ENCODE measurements around the gene GALNT18. TPM values are rescaled to one million over a fixed set of nuclear protein-coding genes. Genes with fewer than 3 reads are reported as not detected.

GALNT18 gene
- total RNA-seq, 5 donors from 2014 or later (not counting 1 experiment from before 2014, with no cell fraction given): 0.10 to 0.15 TPM; not detected in 3

DNA sequence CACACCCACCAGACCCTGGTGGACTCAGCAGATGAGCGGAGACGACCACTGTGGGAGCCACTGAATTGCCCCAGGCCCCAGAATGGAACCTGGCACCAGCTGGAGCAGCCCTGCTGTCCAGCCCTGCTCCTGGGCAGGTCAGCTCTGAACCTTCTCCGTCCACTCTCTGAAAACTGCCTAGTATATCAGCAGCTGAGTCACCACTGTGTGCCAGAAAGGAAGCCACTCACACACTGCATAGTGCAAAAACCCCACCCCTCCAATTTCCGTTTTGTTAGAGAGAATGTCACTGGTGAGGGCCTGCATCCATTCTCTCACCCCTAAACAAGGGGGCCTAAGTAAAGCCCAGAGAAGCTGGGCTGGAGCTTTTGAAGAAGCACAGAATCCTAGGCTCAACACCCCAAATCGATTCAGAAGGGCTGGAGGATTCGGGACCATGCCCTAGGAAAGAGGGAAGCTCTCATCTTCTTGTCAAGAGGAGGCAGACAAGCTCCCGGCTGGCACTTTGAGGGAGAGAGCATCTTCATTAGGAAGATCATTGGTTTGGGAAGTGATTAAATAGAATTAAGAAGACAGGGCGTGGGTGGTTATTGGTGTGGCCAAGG is 44.5 kb downstream of the GALNT18 start:
- H3K27ac Mint-ChIP-seq: no peak overlapping the region
- WGBS (ENCODE audit: insufficient coverage): 80% methylated on average over 7 of the region's 8 CpGs
- POLR2A ChIA-PET: no interaction called here
- CTCF ChIA-PET: no interaction called here
- no peaks in the 10 kb centered on the region for H3K9me3 Mint-ChIP-seq
- no peak overlapping the region for H3K4me3 Mint-ChIP-seq
- H3K27me3 Mint-ChIP-seq: peaks cover 0 to 5% of the 10 kb centered on the region in 2 donors
- H3K36me3 Mint-ChIP-seq: no peaks in the 10 kb centered on the region
- no peaks in the 10 kb centered on the region for H3K9me3 ChIP-seq
- H3K27me3 ChIP-seq (replicated peaks in 1 of 2; ENCODE audit: control insufficient read depth in 2 of 2, extremely low read depth in 1 of 2, insufficient read depth in 2 of 2, low read length in 1 of 2): peaks cover 0 to 8% of the 10 kb centered on the region in 2 experiments
- ATAC-seq (replicated peaks in 1 of 4): no peak
- H3K4me1 Mint-ChIP-seq: peaks cover 0 to 3% (median 0%) of the 10 kb centered on the region in 3 donors
- peak in 2 of 35 experiments; percentile 3 for DNase-seq
- no peaks in the 10 kb centered on the region for H3K36me3 ChIP-seq (ENCODE audit: control insufficient read depth in 2 of 2, extremely low read depth in 1 of 2, insufficient read depth in 1 of 2, low read length in 1 of 2)
- H3K27ac ChIP-seq (ENCODE audit: low read length): no peak overlapping the region
- H3K4me3 ChIP-seq (ENCODE audit: control insufficient read depth in 1 of 2, extremely low read depth in 1 of 2, low read length in 1 of 2): no peak overlapping the region
- peaks cover 0 to 7% of the 10 kb centered on the region in 2 experiments for H3K4me1 ChIP-seq (ENCODE audit: control insufficient read depth in 1 of 2, extremely low read depth in 1 of 2, insufficient read depth in 2 of 2, low read length in 2 of 2)

DNA sequence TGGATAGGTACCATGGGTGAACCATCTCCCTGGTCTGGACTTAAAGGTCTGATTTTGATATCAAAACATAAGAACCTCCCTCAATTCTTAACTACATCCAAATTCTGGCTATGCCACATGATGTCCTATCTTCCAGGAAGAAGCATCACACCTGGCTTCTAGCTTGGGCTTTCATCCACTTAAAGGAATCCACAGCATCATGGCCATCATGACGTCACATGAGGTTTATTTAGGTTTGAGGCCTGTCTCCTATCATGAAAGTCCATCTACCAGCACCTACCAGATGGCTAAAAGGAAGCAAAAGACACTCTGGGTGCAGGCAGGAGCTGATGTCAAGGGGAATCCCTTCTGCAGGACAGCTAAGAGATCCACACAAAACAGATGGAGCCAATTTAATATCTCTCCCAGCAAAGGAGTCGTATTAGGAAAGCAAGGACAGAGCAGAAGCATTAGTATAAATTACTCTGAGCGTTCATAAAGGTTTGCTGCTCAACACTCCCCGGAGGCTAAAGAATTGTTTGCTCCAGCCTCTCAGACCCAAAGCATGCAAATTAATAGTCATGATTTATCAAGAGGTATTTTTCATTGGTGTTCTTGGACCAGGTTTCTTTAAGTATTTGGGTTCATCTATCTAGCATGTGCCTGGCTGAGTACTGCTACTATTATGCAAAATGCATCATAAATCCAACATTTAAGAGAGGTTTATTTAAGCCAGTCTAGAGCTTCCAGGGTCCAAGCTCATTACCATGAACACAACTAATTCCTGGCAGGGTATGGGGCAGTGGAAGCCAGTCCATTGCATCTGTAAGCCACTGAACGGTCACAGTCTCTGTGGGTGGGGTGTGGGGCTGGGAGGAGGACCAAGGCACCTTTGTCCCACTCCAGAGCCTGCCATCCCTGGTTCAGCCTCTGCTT is 47.2 kb downstream of the GALNT18 start:
- Mint-ChIP-seq H3K36me3 (no peaks in the 10 kb centered on the region), H3K27me3 (peaks cover 3 to 13% of the 10 kb centered on the region in 2 donors), H3K27ac (no peak overlapping the region), H3K4me1 (peaks cover 0 to 3% (median 0%) of the 10 kb centered on the region in 3 donors), H3K9me3 (no peaks in the 10 kb centered on the region), H3K4me3 (no peak overlapping the region)
- no peak for ATAC-seq (replicated peaks in 1 of 4)
- no peak for DNase-seq
- Histone ChIP-seq H3K27ac (ENCODE audit: low read length) (no peak overlapping the region), H3K27me3 (replicated peaks in 1 of 2; ENCODE audit: control insufficient read depth in 2 of 2, extremely low read depth in 1 of 2, insufficient read depth in 2 of 2, low read length in 1 of 2) (peaks cover 0 to 15% of the 10 kb centered on the region in 2 experiments), H3K4me3 (ENCODE audit: control insufficient read depth in 1 of 2, extremely low read depth in 1 of 2, low read length in 1 of 2) (no peak overlapping the region), H3K36me3 (ENCODE audit: control insufficient read depth in 2 of 2, extremely low read depth in 1 of 2, insufficient read depth in 1 of 2, low read length in 1 of 2) (no peaks in the 10 kb centered on the region), H3K4me1 (ENCODE audit: control insufficient read depth in 1 of 2, extremely low read depth in 1 of 2, insufficient read depth in 2 of 2, low read length in 2 of 2) (peaks cover 0 to 7% of the 10 kb centered on the region in 2 experiments), H3K9me3 (no peaks in the 10 kb centered on the region)
- 80% methylated on average over 1 of the region's 5 CpGs for WGBS (ENCODE audit: insufficient coverage)
- CTCF ChIA-PET: interaction anchor here in 1 of 2 donors (0.5 kb wide), 1 partner anchor 1780 kb away, joined by 3 read pairs; no protein-coding TSS in a partner anchor
- POLR2A ChIA-PET: no interaction called here

DNA sequence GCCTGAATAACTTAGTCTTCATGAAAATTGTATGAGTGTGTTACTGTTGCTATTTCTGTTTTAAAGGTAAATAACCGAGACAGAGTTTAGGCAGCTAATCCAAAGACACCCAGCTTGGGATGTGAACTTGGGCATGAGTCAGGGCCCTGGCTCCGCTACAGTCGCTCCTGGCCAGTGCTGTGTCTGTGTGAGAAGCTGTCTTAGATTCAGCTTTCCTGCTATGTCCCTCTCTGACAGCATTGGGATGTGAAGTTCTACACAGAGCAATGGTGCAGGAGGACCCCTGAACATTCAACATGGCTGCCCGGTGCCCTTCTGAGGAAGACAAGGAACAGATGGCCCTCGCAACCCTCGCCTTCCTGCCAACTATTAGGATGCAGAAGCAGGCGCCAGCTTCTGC is 49.4 kb downstream of the GALNT18 start:
- no peak overlapping the region for H3K4me3 ChIP-seq (ENCODE audit: control insufficient read depth in 1 of 2, extremely low read depth in 1 of 2, low read length in 1 of 2)
- no peak for DNase-seq
- WGBS (ENCODE audit: insufficient coverage): 83% methylated on average over 7 of the region's 7 CpGs
- no peaks in the 10 kb centered on the region for H3K9me3 ChIP-seq
- H3K9me3 Mint-ChIP-seq: no peaks in the 10 kb centered on the region
- H3K36me3 ChIP-seq (ENCODE audit: control insufficient read depth in 2 of 2, extremely low read depth in 1 of 2, insufficient read depth in 1 of 2, low read length in 1 of 2): no peaks in the 10 kb centered on the region
- H3K27me3 Mint-ChIP-seq: peaks cover 3 to 12% of the 10 kb centered on the region in 2 donors
- peaks cover 0 to 7% of the 10 kb centered on the region in 2 experiments for H3K4me1 ChIP-seq (ENCODE audit: control insufficient read depth in 1 of 2, extremely low read depth in 1 of 2, insufficient read depth in 2 of 2, low read length in 2 of 2)
- POLR2A ChIA-PET: no interaction called here
- no peak overlapping the region for H3K27ac ChIP-seq (ENCODE audit: low read length)
- ATAC-seq (replicated peaks in 1 of 4): no peak
- H3K4me3 Mint-ChIP-seq: no peak overlapping the region
- peaks cover 0 to 9% of the 10 kb centered on the region in 2 experiments for H3K27me3 ChIP-seq (replicated peaks in 1 of 2; ENCODE audit: control insufficient read depth in 2 of 2, extremely low read depth in 1 of 2, insufficient read depth in 2 of 2, low read length in 1 of 2)
- H3K27ac Mint-ChIP-seq: no peak overlapping the region
- no peaks in the 10 kb centered on the region for H3K36me3 Mint-ChIP-seq
- CTCF ChIA-PET: no interaction called here
- peaks cover 0 to under 1% (median 0%) of the 10 kb centered on the region in 3 donors for H3K4me1 Mint-ChIP-seq

DNA sequence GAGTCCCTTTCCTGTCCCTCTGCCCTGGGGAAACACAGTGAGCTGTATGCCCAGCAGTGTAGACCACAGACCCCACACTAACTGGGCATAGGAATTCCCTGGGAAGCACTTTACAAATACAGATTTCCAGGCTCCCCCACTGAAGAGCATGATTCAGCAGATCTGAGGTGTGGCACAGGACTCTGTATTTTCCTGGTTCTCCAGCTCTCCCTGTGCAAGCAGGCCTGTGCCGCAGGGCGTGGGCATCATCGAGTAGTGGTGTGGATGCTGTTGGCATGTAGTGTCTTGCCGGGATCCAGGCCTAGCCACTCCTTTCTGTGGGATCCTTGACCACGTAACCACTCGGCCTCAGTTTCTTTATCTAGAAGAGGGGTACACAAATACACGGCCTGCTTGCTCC is 49.9 kb downstream of the GALNT18 start:
- Histone ChIP-seq H3K36me3 (ENCODE audit: control insufficient read depth in 2 of 2, extremely low read depth in 1 of 2, insufficient read depth in 1 of 2, low read length in 1 of 2) (no peaks in the 10 kb centered on the region), H3K9me3 (no peaks in the 10 kb centered on the region), H3K4me3 (ENCODE audit: control insufficient read depth in 1 of 2, extremely low read depth in 1 of 2, low read length in 1 of 2) (no peak overlapping the region), H3K4me1 (ENCODE audit: control insufficient read depth in 1 of 2, extremely low read depth in 1 of 2, insufficient read depth in 2 of 2, low read length in 2 of 2) (peaks cover 0 to 3% of the 10 kb centered on the region in 2 experiments), H3K27ac (ENCODE audit: low read length) (no peak overlapping the region), H3K27me3 (replicated peaks in 1 of 2; ENCODE audit: control insufficient read depth in 2 of 2, extremely low read depth in 1 of 2, insufficient read depth in 2 of 2, low read length in 1 of 2) (peaks cover 0 to 9% of the 10 kb centered on the region in 2 experiments)
- Mint-ChIP-seq H3K9me3 (no peaks in the 10 kb centered on the region), H3K27me3 (peaks cover 3 to 12% of the 10 kb centered on the region in 2 donors), H3K36me3 (no peaks in the 10 kb centered on the region), H3K4me1 (no peaks in the 10 kb centered on the region), H3K27ac (no peak overlapping the region), H3K4me3 (no peak overlapping the region)
- POLR2A ChIA-PET: no interaction called here
- WGBS (ENCODE audit: insufficient coverage): 87% methylated on average over 3 of the region's 7 CpGs
- no peak for DNase-seq
- CTCF ChIA-PET: no interaction called here
- no peak for ATAC-seq (replicated peaks in 1 of 4)

DNA sequence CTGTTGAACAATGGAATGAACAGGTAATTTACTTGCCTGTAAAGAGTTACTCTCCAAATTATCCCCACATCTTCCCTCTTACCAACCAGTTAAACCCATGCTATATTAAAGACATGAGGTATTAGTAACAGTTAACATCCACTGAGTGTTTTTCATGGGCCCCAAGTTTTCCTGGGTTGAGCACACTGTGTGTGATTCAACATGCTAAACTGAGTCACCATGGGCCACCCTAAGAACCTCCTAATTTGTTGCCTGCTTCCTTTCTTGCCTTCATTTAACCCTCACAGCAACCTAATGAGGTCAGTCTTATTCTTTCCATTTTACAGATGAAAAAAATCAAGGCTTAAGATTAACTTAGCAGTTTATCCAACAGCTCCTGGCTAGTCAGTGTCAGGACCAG is 51.0 kb downstream of the GALNT18 start:
- H3K4me3 ChIP-seq (ENCODE audit: control insufficient read depth in 1 of 2, extremely low read depth in 1 of 2, low read length in 1 of 2): no peak overlapping the region
- no peak for ATAC-seq (replicated peaks in 1 of 4)
- H3K4me1 Mint-ChIP-seq: no peaks in the 10 kb centered on the region
- POLR2A ChIA-PET: no interaction called here
- CTCF ChIA-PET: no interaction called here
- no peak overlapping the region for H3K27ac Mint-ChIP-seq
- no peaks in the 10 kb centered on the region for H3K36me3 Mint-ChIP-seq
- no peak for DNase-seq
- no peaks in the 10 kb centered on the region for H3K9me3 Mint-ChIP-seq
- H3K36me3 ChIP-seq (ENCODE audit: control insufficient read depth in 2 of 2, extremely low read depth in 1 of 2, insufficient read depth in 1 of 2, low read length in 1 of 2): no peaks in the 10 kb centered on the region
- no peaks in the 10 kb centered on the region for H3K9me3 ChIP-seq
- H3K4me1 ChIP-seq (ENCODE audit: control insufficient read depth in 1 of 2, extremely low read depth in 1 of 2, insufficient read depth in 2 of 2, low read length in 2 of 2): no peaks in the 10 kb centered on the region
- H3K27me3 ChIP-seq (replicated peaks in 1 of 2; ENCODE audit: control insufficient read depth in 2 of 2, extremely low read depth in 1 of 2, insufficient read depth in 2 of 2, low read length in 1 of 2): peaks cover 0 to 9% of the 10 kb centered on the region in 2 experiments
- H3K27me3 Mint-ChIP-seq: peaks cover 3 to 12% of the 10 kb centered on the region in 2 donors
- no peak overlapping the region for H3K4me3 Mint-ChIP-seq
- no peak overlapping the region for H3K27ac ChIP-seq (ENCODE audit: low read length)

DNA sequence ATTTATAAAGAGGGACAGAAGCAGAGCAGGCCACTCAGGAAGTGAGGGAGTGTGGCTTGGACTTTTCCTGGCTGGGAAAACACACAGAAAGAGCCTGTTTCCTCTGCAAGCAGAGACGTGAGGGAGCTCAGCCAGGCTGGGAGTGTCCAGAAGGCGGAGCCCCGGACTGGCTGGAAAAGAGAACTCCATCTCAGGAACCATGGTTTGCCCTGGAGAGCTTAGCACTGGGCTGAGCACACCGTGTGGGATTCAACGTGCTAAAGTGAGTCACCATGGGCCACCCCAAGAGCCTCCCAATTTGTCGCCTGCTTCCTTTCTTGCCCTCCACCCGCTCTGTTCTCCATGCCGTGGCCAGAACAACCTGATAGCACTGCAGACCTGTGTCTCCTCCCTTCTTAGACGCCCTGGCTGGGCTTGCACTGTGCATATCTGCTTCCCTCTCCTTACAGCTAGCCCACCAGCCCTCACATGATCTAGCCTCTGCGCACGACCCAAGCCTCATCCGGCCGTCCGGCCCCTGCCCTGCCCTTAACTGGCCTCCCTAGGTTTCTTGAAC is 51.8 kb downstream of the GALNT18 start:
- Histone ChIP-seq H3K9me3 (no peaks in the 10 kb centered on the region), H3K27me3 (replicated peaks in 1 of 2; ENCODE audit: control insufficient read depth in 2 of 2, extremely low read depth in 1 of 2, insufficient read depth in 2 of 2, low read length in 1 of 2) (peaks cover 0 to 9% of the 10 kb centered on the region in 2 experiments), H3K4me3 (ENCODE audit: control insufficient read depth in 1 of 2, extremely low read depth in 1 of 2, low read length in 1 of 2) (no peak overlapping the region), H3K4me1 (ENCODE audit: control insufficient read depth in 1 of 2, extremely low read depth in 1 of 2, insufficient read depth in 2 of 2, low read length in 2 of 2) (no peaks in the 10 kb centered on the region), H3K36me3 (ENCODE audit: control insufficient read depth in 2 of 2, extremely low read depth in 1 of 2, insufficient read depth in 1 of 2, low read length in 1 of 2) (no peaks in the 10 kb centered on the region), H3K27ac (ENCODE audit: low read length) (no peak overlapping the region)
- H3K27me3 Mint-ChIP-seq: peaks cover 3 to 12% of the 10 kb centered on the region in 2 donors
- DNase-seq (no peak), ATAC-seq (replicated peaks in 1 of 4) (no peak)
- H3K27ac Mint-ChIP-seq: no peak overlapping the region
- ChIA-PET POLR2A (no interaction called here), CTCF (no interaction called here)
- no peaks in the 10 kb centered on the region for H3K4me1 Mint-ChIP-seq
- 77% methylated on average over 14 of the region's 14 CpGs for WGBS (ENCODE audit: insufficient coverage)
- H3K9me3 Mint-ChIP-seq: no peaks in the 10 kb centered on the region
- no peaks in the 10 kb centered on the region for H3K36me3 Mint-ChIP-seq
- H3K4me3 Mint-ChIP-seq: no peak overlapping the region
